Anterior cingulate cortex (tissue), 58 donors: ENCODE data around the gene PLXNA2.

Source experiments
- DNase-seq, 58 donors: peaks; one replicate each; lab custom pipeline; 2025; lab: John Stamatoyannopoulos, UW

The PLXNA2 gene

DNA sequence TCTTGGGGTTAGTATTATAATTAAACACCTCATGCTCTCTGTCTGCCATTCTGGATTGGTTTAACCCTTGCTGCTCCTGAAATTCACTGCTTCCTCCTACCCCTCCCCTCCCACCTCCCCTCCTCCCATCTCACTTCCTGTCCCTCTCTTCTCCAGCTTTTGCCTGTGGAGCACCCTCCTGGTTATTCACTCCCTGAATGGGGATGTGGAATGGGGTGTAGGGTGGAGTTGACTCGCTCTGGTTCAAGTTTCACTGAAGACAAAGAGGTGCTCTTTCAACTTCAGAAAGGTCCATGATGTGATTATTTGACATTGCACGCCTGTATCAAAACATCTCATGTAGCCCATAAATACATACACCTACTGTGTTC lies 160.5 kb downstream of the PLXNA2 start:
- no peak for DNase-seq

GRCh38 chr1:208083016-208083714 lies 161.0 kb downstream of the PLXNA2 start:
- no peak for DNase-seq

- DNase-seq: peak in 24 of 58 donors; percentile 14 to 72 (median 42)
These were observed 162.2 kb downstream of the PLXNA2 start for GRCh38 chr1:208081972-208082371.

DNA sequence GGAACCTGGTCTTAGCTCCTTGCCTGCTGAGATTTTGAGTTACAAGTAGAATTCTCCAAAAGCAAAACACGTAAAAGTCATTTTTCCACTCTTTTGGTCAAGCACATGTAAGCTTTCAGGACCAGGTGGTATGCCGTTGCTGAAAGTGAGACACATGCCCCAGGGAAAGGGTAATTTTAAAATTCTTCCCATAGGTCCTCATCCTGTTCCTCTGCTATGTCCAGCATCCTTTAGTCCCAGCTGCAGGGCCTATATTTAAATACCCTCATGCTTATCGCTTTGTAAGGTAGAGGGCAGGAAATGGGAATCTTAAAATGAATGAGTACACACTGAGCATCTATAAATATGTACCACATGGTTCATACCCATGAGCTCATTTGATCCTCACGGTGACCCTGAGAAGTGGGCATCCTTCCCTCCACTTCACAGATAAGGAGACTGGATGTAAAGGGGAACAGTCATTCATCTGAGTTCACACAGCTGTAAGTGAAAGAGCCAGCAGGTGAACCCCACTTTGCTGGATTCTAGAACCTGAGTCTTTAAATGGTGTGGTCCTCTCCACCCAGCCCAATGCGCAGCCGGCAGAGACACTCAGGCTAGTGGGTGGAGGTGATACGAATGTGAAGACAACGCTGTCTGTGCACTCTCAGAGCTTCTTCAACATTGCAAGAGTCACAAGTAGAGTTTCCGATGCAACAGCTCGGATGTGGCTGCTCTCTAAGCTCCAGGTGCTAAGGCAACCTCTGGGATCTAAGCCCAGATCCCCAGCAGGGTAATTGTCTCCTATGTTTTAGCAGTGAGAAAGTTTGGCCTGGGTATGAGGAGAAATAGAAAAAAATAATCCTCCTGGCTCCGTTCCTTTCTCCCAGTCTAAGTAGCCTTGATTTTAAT lies 163.5 kb downstream of the PLXNA2 start:
- peak in 24 of 58 donors; percentile 10 to 79 (median 31) for DNase-seq

- no peak for DNase-seq
These were observed 165.0 kb downstream of the PLXNA2 start for GRCh38 chr1:208079161-208079560.

- DNase-seq: peak in 42 of 58 donors; percentile 7 to 85 (median 39)
These were observed 165.4 kb downstream of the PLXNA2 start for GRCh38 chr1:208078752-208079151.

GRCh38 chr1:208077232-208078075 lies 166.7 kb downstream of the PLXNA2 start:
- DNase-seq: peak in 29 of 58 donors; percentile 11 to 59 (median 28)

- no peak for DNase-seq
These were observed 169.8 kb downstream of the PLXNA2 start for GRCh38 chr1:208074353-208074752.

- no peak for DNase-seq
These were observed 172.7 kb downstream of the PLXNA2 start for GRCh38 chr1:208071435-208072031.

DNA sequence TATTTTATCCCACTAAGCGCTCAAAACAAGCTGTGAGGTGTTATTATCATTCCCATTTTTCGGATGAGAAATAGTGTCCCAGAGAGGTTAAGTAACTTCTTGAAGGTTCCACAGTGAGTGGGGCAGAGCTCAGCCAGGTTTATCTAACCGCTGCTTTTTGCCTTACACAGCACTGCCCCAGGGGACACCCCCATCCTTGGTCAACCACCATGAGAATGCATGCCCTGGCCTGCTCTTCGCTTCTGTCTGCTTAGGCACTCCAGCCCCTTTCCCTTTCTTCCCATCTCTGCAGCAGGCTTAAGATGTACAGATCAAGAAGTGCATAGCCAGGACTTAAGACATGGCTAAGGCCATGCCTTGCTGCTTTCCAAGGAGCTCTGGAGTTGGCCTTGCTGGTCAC lies 174.3 kb downstream of the PLXNA2 start:
- DNase-seq: no peak

GRCh38 chr1:208069317-208069716 lies 174.9 kb downstream of the PLXNA2 start:
- peak in 1 of 58 donors; percentile 12 for DNase-seq

DNA sequence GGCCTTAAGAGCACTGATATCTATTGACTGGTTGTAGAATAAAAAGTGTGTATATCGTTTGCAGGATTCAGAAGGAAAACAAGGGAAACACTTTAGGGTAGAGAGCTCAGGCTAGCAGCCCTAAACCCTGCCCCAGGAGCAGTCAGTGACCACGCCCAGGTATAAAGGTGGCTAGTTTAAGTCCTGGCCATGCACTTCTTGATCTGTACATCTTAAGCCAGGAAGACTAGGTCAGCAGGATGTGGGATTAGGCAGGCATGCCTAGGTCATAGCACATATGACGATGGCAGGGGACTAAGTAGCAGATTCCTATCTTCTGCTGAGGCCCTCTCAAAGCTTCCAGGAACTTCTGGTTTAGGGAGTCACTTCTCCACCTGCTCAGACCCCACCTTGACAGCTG lies 175.3 kb downstream of the PLXNA2 start:
- no peak for DNase-seq

GRCh38 chr1:208068407-208068806 lies 175.8 kb downstream of the PLXNA2 start:
- DNase-seq: no peak

DNA sequence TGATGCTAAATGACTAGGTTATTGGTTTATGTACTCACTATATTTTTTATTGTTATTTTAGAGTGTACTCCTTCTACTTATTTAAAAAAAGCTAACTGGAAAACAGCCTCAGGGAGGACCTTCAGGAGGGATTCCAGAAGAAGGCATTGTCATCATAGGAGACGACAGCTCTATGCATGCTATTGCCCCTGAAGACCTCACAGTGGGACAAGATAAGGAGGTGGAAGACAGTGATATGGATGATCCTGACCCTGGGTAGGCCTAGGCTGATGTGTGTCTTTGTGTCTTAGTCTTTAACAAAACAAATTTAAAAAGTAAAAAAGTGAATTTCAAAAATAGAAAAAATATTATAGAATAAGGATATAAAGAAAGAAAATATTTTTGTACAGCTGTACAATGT lies 177.6 kb downstream of the PLXNA2 start:
- DNase-seq: no peak

DNA sequence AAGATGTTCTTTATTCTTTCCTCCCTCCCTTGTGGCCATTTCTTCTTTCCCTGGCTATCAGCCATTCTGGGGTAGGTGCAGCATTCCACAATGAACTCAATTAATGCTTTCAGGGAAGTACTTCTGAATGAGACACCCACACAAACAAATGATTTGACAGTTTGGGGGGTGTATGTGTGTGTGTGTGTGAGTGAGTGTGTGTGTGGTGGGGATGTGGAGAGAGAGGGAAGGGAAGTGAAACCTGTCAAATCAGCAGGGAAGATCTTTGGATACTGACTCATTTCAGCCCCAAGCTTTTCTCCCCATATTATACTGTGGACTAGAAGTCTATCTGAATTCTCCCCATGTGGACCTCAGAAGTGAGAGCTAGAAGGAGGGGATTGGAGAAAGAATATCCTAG lies 178.3 kb downstream of the PLXNA2 start:
- peak in 10 of 58 donors; percentile 10 to 58 (median 31) for DNase-seq

GRCh38 chr1:208061632-208062031 lies 182.6 kb downstream of the PLXNA2 start:
- DNase-seq: no peak

- no peak for DNase-seq
These were observed 183.1 kb downstream of the PLXNA2 start for GRCh38 chr1:208061118-208061517.

GRCh38 chr1:208060215-208060869 lies 183.8 kb downstream of the PLXNA2 start:
- no peak for DNase-seq

DNA sequence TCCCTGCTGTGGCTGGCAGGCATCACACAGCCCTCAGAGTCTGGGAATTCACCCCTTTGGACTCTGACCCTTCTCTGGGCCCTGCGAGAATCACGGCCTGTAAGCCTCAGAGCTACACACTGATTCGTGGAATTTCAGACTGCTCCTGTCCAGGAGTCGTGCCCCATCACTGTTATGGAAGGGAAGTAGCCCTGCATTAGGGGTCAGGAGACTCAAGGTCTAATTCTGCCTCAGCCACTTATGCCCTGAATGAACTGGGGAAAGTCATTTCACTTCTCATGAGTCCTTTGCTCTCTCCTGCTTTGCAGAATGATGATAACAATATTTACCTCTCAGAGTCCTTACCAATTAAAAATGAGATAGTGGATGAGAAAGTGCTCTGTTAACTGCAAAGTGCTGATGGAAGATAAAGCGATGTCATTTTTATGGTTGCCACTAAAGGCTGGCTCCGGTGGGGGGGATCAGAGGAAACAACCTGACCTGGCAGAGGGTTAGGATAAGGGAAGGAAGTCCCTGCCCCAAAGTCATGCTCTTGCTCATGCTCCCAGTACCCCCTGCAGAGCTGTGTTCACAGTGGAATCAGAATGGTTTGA lies 184.7 kb downstream of the PLXNA2 start:
- DNase-seq: no peak
